Measurements from ENCODE around the gene ZNF343.

The ZNF343 gene

DNA sequence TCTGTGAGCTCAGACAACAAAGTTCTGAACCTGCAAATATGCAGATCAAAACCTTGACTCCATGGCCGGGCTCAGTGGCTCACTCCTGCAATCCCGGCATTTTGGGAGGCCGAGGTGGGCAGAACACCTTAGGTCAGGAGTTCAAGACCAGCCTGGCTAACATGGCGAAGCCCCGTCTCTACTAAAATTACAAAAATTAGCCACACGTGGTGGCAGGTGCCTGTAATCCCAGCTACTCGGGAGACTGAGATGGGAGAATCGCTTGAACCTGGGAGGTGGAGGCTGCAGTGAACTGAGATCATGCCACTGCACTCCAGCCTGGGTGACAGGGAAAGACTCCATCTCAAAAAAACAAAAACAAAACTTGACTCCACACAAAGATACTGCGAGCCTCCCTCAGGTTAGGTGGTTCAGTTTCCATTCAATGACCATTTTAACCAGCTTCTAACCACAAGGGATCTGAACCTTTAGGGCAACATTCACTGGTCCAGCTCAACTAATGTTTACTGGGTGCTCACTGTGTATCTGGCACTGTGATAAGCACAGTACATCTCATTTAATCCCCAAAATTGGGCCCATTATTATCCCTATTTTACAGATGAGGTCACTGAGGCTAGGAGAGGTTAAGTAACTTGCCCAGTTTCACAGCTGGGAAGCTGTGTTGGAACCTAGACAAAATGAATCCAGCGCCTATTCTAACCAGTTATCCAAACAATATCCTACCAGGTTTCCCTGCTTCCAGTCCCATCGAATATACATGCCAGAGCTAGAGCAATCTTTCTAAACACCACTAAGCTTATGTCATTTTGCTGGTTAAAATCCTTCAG, 39.9 kb downstream of the ZNF343 start:
- DNase-seq: no peak

DNA sequence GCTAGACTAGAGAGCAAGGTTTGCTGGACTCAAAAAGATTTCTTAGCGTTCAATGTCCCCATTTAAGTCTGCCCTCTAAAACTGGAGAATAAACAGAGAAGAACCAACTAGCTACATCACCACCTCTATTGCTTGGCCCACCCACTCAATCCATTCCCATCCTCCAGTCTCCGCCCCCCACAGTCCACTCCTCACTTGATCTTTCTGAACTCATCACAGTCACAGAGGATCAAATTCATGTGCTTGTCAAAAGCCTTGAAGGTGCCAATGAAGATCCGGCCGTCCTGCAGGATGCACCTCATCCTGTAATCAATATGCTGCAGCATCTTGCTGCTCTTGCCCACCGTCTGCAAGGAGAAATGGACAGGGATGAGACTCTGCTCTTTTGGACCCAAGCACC, 41.3 kb downstream of the ZNF343 start:
- no peak for DNase-seq

DNA sequence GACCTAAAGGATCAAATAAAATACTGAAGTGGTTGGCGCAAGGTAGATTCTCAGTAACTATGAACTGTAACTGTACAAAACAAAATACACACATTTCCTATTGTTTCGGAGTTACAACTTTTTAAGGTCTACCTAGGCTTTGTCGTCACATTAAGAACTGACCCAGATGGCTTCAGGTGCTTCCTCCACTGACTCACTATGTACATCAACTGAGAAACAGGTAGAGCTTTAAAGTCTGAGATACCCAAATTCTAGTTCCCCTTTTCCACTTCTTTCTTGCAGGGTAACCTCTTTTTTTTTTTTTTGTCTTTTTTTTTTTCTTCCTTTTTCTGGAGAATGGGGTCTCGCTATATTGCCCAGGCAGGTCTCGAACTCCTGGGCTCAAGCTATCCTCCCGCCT, 43.6 kb downstream of the ZNF343 start:
- DNase-seq: no peak

DNA sequence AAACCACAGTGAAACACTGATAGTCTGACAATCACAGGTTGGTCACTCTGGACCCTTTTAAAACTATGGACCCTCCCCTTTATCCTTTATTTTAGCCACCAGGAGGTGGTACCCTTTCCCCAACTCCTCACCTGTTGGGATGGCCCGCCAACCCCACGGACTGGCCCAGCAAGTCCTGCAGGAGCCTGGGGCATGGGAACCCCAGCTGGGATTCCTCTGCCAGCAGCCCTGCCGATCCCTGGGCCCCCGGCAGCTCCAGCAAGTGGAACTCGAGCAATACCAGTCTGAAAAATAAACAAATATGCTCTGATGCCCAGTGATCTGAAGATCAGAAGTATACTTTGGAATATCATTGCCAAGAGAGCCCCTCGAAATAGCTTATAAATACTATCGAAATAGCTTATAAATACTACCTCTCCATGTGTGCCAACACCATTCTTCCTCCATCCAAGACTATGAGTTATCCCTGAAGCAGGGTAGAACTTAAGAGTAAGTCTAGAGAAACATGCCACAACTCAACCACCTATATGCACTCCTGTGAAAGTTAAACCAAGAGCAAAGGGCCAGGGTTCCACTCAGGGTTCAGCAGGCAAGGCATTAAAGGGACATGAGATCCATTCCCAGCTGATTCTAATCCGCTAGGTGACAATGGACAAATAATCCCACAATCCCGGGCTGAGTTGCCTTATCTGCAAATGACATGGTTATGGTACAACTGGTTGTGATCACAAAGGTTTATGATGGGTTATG, 44.9 kb downstream of the ZNF343 start:
- DNase-seq: no peak

DNA sequence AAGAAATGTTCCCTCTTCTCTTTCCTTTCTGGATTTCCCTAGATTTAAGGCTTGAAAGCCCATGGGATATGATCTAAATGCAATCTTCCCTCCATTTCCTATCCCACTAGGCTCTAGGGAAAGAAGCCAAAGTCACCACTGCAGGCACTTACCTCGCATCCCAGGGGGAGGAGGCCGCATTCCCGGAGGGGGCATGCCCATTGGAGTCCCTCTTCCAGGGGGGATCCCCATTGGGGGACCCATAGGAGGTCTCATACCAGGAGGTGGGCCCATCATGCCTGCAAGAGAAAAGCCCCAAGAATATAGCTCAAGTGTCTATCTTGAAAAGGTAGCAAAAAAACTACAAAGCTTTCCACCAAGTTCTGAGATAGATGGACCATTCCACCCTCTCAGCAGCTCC, 46.2 kb downstream of the ZNF343 start:
- no peak for DNase-seq

DNA sequence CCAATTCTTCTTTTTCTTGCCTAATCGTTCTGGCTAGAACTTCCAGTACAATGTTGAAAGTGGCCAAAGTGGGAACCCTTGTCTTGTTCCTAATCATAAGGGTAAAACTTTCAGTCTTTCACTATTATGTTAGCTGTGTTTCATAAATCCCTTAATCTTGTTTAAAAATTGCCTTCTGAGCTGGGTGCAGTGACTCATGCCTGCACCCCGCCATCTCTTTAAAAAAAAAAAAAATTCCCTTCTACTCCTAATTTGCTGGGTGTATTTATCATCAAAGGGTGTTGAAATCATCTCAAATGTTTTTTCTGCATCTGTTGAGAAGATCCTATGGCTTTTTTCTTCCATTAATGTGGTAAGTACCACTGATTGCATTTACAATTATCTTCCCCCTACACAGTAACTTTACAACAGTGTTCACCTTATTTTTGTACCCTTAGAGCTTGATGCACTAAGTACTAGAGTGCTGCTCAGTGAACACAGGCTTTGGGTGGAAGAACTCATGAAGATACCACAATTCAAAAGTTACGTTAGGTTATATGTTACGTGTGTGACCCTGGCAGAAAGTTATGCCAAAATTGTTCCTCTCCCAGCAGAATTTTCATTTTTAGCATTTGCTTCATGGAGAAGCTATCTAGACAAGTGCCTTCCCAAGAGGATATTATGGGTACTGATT, 47.8 kb downstream of the ZNF343 start:
- DNase-seq: no peak

DNA sequence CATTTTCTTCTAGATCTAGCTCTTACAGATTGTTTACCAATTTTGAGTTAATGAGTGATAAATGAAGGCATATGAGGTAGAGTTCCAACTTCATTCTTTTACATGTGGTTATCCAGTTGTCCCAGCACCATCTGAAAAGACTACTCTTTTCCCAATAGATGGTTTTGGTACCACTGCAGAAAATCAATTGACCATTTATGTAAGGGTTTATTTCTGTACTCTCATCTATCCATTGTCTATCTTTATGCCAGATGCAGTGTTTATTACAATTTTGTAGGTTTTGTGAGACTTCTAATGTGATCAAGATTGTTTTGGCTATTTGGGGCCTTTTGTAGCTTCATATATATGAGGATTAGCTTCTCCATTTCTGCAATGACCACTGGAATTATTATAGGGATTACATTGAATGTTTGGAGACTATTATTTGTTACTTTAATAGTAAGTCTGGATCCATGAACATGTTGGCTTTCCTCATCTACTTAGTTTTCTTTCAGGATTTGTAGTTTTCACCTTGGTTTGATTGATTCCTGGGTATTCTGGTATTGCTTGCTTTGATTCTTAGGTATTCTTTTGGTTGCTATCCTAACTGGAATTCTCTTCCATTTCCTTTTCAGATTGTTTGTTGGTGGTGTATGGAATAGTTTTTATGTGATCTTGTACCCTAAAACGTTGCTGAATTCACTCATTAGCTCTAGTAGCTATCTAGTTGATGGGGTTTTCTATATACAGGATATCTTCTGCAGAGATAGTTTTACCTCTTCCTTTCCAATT, 48.5 kb downstream of the ZNF343 start:
- DNase-seq: no peak

DNA sequence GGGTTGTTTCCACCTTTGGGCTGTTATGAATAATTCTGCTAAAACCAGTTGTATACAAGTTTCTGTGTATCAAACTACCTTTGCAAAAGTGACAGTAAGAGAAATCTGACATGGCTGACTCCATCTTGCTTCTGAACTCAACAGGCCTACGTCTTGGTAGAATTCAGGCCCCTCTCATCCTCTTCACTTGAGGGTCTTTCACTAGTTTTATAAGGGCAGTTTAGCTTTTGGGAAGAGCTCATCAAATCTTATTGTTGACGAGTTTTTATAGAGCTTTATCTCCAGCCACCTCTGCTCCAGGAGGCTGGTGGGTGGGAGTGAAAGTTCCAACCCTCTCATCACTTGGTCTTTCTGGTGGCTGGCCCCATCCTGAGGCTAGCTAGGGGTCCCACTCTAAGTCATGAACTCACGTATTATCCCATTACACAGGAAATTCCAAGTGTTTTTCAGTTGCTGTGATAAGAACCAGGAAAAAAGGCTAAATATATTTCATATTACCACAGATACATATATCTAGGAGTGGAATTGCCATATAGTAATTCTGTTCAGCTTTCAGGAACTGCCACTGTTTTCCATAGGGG, 49.7 kb downstream of the ZNF343 start:
- no peak for DNase-seq

DNA sequence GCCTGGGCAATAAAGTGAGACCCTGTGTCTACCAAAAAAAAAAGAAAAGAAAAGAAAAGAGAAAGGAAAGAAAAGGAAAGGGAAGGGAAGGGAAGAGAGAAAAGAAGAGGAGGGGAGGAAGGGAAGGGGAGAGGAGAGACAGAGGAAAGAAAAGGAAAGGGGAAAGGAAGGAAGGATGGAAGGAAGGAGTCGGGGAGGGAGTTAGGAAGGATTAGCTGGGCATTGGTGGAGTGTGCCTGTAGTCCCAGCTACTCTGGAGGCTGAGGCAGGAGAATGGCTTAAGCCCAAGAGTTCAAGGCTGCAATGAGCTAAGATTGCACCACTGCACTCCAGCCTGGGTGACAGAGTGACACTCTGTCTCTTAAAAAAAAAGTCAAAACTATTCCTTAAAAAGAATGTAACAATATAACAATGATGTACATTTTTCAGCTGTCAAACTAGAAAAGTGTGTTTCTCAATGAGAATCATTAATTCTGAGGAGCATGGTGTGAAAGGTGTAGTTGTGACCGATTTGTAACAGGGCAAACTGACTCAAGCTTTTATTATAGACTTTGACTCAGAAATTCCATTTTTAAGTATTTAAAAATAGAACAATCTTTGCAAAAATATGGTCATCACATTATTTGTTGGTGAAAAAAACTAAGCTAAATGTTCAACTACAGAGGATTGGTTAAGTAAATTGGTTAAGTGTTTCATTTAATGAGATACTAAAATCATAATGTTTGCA, 52.8 kb downstream of the ZNF343 start:
- DNase-seq: no peak

DNA sequence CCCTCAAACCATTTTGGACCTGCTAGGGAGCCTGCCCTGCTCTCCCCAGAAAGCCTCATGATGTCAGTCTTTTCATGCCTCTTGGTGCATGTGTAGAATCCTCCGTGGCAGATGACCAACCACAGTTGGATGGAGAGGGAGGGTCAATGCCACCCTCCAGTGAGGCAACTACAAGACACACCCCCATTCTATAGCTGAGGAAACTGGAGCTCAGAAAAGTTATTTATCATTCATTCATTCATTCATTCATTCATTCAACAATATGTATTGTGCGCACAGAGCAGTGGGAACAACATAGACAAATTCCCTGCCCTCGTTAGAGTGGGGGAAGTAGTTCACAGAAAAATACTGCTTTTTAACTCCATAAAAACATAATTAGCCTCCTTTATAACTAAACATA, 54.9 kb downstream of the ZNF343 start:
- DNase-seq: no peak

DNA sequence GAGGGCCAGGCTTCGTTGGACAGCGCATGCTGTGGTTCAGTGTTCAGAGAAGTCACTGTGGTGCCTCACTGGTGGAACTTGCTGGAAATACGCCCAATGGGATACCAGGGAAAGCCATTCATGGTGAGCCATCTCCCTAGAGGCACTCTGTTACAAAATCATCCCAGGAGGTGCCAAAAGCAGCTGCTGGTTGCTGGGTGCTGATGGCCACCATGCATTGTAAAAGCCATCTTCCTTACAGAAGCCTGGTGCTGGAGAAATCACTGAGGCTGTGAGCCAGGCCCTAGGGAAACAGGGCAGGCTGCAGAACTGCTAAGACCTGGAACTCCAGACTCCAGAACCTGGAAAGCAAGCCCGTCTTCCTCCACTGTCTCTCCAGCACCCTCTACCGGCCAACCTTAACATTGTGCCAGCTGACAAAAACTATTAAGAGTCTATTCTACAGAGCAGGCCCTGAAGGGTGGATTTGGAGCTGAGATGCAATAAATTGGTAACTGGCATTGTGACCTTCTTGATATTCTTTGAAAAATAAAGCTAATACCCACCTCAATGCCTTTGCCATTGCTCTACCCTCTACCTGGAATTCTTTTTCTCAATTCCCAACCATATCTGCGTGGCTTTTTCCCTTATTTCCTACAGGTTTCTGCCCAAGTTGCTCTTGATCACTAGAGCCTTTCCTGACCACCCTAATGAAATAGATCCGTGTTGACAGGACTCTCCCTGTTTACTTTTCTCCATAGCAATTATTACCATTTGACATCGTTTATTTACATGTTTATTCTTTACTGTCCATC, 56.6 kb downstream of the ZNF343 start:
- DNase-seq: peak; percentile 62

DNA sequence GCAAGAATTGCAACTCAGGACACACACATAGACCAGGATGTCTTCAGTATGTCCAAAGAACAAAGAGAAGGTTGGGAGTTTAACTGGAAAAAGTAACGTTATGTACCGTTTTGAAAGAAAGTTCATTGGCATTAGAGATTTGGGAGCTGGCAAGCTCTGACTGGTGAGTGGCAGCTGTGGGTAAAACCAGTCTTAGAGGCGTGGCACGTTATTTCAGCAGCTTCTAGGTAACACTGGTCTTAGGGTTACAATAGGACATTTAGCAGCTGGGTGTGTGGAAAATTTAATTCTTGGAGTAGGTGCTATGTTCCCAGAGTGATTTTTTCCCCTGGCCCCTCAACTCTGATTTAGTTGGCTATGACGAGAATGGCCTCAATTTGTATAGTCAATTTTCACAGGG, 57.3 kb downstream of the ZNF343 start:
- DNase-seq: no peak

DNA sequence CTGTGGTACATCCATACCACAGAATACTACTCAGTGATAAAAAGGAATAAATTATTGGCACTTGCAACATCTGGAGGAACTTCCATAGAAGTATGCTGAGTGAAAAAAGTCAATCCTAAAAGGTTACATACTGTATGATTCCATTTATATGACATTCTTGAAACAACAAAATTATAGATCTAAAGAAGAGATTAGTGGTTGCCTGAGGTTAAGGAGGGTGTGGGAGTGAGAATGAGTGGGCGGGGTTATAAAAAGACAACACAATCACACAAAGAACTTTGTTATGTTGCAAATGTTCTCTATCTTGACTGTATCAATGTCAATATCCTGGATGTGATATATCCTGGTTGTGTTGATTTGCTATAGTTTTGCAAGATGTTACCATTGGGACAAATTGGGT, 59.3 kb downstream of the ZNF343 start:
- DNase-seq: no peak

DNA sequence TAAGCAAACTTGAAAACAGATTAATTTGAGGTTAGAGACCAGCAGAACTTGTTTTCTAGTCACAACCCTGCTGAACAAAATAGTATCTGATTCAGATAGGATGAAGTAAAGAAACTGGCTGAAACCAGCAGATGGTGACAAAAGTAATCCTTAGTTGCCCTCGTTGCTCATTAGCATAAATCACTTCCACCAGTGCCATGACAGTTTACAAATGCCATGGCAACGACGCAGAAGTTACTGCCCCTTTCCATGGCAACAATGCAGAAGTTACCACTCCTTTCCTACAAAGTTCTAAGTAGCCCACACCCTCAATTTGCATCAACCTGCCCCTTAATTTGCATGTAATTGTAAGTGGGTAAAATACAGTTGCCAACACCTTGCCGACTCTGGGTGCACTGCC, 61.9 kb downstream of the ZNF343 start:
- no peak for DNase-seq

Data from amniotic stem cell (primary cell).